Fibroblast of upper back skin (primary cell): ENCODE data around the gene PCDH15.

ENCODE experiments used
- DNase-seq: peaks from one replicate; pipeline ENCODE4 v3.0.0-alpha.2; 2013

Gene PCDH15

GRCh38 chr10:54363390-54363789 is 437.6 kb downstream of the PCDH15 start:
- DNase-seq: no peak

- no peak for DNase-seq
These were observed 459.0 kb downstream of the PCDH15 start for GRCh38 chr10:54342058-54342457.

DNA sequence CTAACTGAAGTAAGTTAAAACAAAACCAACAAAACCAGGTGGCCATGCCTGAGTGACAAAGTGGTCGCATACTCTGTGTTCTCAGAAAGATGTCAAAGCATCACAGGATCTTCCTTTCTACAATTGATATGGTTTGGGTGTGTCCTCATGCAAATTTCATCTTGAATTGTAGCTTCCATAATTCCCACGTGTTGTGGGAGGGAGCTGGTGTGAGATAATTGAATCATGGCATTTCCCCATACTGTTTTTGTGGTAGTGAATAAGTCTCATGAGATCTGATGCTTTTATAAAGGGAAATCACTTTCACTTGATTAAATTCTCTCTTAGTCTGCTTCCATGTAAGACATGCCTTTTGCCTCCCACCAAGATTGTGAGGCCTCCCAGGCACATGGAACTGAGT is 465.7 kb downstream of the PCDH15 start:
- DNase-seq: no peak

DNA sequence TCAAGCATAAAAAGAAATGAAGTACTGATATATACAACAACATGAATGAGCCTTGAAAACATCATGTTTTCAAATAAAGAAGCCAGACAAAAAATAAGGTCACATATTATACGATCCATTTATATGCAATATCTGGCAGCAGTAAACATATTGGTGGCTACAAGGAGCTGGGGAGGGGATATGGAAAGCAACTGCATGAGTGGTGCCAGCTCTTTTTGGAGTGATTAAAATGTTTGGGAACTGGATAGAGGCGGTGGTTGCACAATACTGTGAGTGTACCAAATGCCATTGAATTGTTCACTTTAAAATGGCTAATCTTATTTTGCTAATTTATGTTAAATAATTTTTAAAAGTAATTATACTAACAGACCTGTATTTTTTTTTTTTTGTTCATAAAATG is 481.7 kb downstream of the PCDH15 start:
- DNase-seq: no peak

- no peak for DNase-seq
These were observed 482.6 kb downstream of the PCDH15 start for GRCh38 chr10:54318470-54318869.

DNA sequence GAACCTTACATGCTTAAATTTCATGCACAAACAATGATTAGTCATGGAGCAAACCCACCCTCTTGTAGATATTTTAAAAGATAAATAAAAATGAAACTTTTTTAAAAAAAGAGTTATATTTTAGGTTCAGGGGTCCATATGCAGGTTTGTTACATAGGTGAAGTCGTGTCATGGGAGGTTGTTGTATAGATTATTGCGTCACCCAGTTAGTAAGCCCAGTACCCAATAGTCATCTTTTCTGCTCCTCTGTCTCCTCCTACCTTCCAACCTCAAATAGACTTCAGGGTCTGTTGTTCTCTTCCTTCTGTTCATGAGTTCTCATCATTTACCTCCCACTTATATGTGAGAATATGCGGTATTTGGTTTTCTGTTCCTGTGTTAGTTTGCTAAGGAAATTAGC is 486.6 kb downstream of the PCDH15 start:
- no peak for DNase-seq

DNA sequence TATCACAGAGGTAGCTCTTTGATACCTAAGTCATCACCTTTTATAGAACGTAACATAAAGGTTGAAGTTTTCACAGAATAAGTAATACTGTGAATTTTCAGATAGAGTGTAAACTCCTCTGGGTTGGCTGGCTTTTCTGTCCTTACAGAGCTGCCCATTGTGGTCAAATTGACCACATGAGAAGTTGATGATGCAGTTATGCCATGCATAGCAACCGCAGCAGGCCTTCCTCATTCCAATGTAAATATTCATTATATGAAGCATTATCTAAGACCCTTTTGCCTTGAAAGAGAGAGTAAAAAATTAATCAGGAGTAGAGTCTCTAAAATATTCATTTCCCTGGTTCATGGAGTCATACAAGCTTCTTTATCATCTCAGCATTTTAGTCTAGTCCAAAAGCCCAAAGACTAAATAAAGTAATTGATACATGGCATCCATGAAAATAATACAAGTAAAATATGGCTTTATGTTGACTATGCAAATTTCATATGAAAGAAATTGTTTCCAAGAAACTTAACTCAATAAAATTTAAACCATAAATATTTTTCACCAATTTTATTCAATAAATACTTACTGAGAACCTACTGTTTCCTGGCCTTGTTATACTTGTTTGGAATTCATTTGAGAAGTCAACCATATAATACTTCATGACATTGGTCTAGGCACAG is 516.4 kb downstream of the PCDH15 start:
- DNase-seq: no peak

- DNase-seq: no peak
These were observed 519.0 kb downstream of the PCDH15 start for GRCh38 chr10:54282012-54282411.

- no peak for DNase-seq
These were observed 534.6 kb downstream of the PCDH15 start for GRCh38 chr10:54266395-54266794.

DNA sequence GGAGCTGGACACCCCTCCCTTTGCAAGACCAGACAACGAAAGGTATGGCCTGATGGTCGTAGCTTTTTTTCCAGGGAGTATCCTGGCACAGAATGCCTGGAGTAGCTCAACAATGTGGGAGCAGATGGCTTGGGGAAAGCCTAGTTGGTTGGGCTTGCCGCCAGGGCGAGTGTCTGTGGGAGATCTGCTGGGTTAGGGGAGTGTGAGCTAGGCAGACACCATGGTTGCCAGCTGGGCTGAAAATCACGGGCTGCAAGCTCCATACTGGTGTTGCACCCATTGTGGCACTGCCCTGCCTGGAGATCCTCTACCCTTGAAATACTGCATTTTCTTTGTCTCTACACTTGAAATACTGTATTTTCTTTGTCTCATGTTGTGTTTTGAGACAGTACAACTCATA is 538.3 kb downstream of the PCDH15 start:
- no peak for DNase-seq

GRCh38 chr10:54259104-54259503 is 541.9 kb downstream of the PCDH15 start:
- DNase-seq: no peak

DNA sequence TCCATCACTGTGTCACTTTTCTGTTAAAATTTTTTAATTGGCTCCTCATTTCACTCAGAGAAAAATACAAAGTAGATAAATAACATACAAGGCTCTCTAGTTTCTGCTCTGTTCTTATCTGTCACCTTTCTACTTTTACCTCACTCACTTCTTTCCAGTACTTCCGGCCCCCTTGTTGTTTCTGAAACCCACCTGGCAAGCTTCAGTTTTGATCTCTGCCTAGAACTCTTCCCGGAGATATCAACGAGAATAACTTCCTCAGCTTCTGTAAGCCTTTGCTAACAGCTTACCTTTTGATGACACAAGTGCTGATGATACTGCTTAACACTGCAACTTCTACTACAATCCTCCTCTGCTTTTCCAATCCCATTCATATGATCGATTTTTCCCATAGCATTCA is 566.2 kb downstream of the PCDH15 start:
- DNase-seq: no peak

GRCh38 chr10:54203401-54203800 is 597.6 kb downstream of the PCDH15 start:
- no peak for DNase-seq

GRCh38 chr10:54198051-54198450 is 603.0 kb downstream of the PCDH15 start:
- DNase-seq: no peak

DNA sequence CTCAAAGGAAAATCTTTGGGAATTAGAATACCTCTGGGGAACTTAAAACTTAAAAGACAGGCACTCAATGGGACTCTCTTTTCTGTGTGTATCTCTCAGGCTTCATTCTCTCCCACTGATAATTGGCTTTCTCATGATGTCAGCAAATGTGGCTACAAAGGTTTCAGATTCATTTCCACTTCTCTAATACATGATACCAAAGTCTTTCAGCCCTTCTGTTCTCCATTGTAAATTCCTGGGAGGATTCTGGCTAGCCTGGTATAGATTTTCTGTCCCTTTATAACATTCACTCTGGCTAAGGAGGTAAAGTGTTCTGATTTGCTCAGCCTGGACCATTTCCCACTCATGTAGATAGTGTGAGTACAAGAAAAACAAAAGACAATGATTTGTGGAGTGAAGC is 606.2 kb downstream of the PCDH15 start:
- no peak for DNase-seq

- DNase-seq: no peak
These were observed 641.1 kb downstream of the PCDH15 start for GRCh38 chr10:54159924-54160323.

GRCh38 chr10:54148508-54148907 is 652.5 kb downstream of the PCDH15 start:
- DNase-seq: no peak

- DNase-seq: no peak
These were observed 661.1 kb downstream of the PCDH15 start for GRCh38 chr10:54139819-54140428.

DNA sequence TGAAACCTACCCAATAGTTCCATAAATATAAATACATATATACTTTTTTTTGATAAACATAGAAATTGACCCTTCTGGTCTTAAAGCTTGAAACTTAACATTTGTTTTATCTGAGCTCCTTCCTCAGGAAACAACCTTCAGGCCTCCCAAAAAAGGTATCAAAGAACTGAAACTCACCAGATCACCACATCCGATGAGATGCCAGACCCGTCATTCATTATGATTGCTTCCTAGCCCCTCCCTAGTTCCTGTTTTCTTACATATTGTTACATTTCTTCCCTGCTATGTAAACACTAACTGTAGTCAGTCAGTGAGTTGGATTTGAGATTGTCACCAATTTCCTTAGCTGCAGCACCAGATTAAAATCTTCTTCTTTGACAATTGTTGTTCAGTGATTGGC is 663.6 kb downstream of the PCDH15 start:
- DNase-seq: no peak

DNA sequence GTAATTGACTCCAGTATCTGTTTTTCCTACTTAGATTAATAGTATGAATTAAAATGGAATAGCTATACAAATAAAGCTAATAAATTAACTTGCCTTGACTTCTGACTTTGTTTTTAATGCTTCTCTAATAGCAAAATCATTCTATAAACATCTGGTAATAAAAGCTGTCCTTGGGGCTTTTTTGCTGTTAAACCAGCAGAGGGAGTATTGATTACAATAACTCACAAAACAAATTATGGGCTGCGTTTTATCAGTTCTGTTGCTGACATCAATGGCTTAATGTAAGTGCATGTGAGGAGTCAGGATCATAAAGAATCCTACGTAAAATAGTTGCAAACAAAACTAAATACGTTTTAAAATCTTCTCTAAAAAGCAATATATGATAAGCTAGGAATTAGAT is 667.8 kb downstream of the PCDH15 start:
- DNase-seq: no peak

- DNase-seq: no peak
These were observed 669.2 kb downstream of the PCDH15 start for GRCh38 chr10:54131833-54132232.

DNA sequence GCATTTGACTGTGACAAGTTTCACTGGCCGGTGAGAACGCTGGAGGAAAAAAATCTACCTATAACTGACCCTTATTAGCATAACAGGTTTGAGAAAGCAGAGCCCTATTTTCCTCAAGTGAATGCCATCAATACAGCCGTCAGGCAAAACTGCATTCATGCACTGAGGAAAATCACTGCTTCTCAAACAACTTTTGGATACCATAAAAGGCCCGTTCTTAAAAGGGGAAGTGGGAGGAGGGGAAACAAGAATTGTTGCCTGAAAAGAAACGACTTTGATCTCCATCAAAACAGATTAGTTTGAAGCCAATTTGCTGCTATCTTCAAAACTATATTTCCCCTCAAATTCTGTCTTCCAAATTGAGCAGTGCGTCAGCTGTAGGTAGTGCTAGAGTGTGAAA is 670.6 kb downstream of the PCDH15 start:
- DNase-seq: no peak

DNA sequence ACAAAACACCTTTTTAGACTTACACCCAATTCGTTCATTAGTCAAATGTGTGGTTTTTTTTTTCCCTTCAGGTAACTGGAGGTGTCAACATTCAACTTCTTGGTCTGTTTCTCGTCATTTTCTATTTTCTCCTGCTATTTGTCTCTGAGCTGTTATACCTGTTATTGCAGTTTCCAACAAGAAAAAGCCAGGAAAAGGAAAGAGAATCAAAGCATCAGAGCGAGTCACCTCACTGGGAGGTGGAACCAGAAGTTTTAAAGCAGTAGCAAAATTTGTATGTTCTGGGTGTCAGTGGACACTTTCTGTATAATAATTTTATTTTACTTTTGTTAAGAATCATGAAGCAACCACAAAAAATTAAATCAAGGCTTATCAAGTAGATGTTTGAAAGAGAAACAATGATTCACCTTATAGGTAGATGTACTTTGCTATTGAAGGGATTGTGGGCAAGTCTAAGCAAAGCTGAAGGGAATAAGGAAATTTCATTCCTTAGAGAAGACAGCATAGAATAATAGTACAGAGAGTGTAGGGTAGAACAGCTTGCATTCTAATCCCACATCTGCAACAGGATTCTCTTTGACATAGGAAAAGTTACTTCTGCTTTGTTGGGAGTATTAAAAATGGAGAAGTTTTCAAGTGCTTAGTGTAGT is 675.8 kb downstream of the PCDH15 start:
- DNase-seq: no peak

GRCh38 chr10:54124209-54124885 is 676.7 kb downstream of the PCDH15 start:
- DNase-seq: no peak
